ENCODE data around the gene OR5B12.
"Not testable (repeated sequence)": the region's sequence is repeated elsewhere in the genome, so short reads cannot be mapped to it uniquely, and the experiment has no call there.

The OR5B12 gene

GRCh38 chr11:58442136-58442535 is at the start of gene OR5B12:
TSS of gene OR5B12 (minus strand) at chr11:58442236. CDS start at chr11:58440151, 2,085 bp downstream.
- no peak for DNase-seq

GRCh38 chr11:58490827-58491226 is 48.8 kb upstream of the OR5B12 start:
- no peak for DNase-seq

- DNase-seq = no peak
Observed at GRCh38 chr11:58487170-58487569, 45.1 kb upstream of the OR5B12 start.

GRCh38 chr11:58485961-58486360 is 43.9 kb upstream of the OR5B12 start:
- no peak for DNase-seq

GRCh38 chr11:58471892-58472291 is 29.9 kb upstream of the OR5B12 start:
- no peak for DNase-seq

- peak; percentile 14 for DNase-seq
Observed at GRCh38 chr11:58466293-58466692, 24.3 kb upstream of the OR5B12 start.

GRCh38 chr11:58465690-58466089 is 23.7 kb upstream of the OR5B12 start:
- no peak for DNase-seq

GRCh38 chr11:58451585-58451984 is 9.5 kb upstream of the OR5B12 start:
- no peak for DNase-seq

- DNase-seq = no peak
Observed at GRCh38 chr11:58446294-58446693, 4.3 kb upstream of the OR5B12 start.

- DNase-seq = no peak
Observed at GRCh38 chr11:58444300-58444699, 2.3 kb upstream of the OR5B12 start.

- no peak for DNase-seq
Observed at GRCh38 chr11:58438486-58438885, 3.5 kb downstream of the OR5B12 start.

- no peak for DNase-seq
Observed at GRCh38 chr11:58434217-58434616, 7.8 kb downstream of the OR5B12 start.

GRCh38 chr11:58433638-58434203 is 8.3 kb downstream of the OR5B12 start:
- no peak for DNase-seq

GRCh38 chr11:58429273-58429672 is 12.8 kb downstream of the OR5B12 start:
- DNase-seq = no peak

GRCh38 chr11:58428021-58428420 is 14.0 kb downstream of the OR5B12 start, which contains the start of gene OR5B2:
TSS of gene OR5B2 (minus strand) at chr11:58428121. CDS start at chr11:58423261, 4,860 bp downstream.
- no peak for DNase-seq

GRCh38 chr11:58406774-58407173 is 35.3 kb downstream of the OR5B12 start, which contains the start of gene OR5B3:
TSS of gene OR5B3 (minus strand) at chr11:58406874. CDS start at chr11:58403409, 3,465 bp downstream.
- DNase-seq = no peak

GRCh38 chr11:58399622-58400021 is 42.4 kb downstream of the OR5B12 start:
- DNase-seq = not testable (repeated sequence)

GRCh38 chr11:58395581-58395980 is 46.5 kb downstream of the OR5B12 start:
- peak; percentile 75 for DNase-seq

- DNase-seq = peak; percentile 92
Observed at GRCh38 chr11:58394195-58394594, 47.8 kb downstream of the OR5B12 start.

GRCh38 chr11:58392746-58393145 is 49.3 kb downstream of the OR5B12 start:
- peak; percentile 42 for DNase-seq

GRCh38 chr11:58391879-58392278 is 50.2 kb downstream of the OR5B12 start:
- DNase-seq = peak; percentile 41

- DNase-seq = no peak
Observed at GRCh38 chr11:58390551-58391063, 51.4 kb downstream of the OR5B12 start.

All from EL (cell line).